Hepatocyte (in vitro differentiated cells): ENCODE data around the gene PPM1H. TPM values are rescaled to one million over a fixed set of nuclear protein-coding genes. Genes with fewer than 3 reads are reported as not detected.
A peak's percentile ranks its signal among the peaks of the same experiment; 100 is the strongest.

ENCODE experiments used
- DNase-seq: peaks from one replicate; pipeline ENCODE4 v3.0.0-alpha.2; 2016; ENCODE audit warnings: low spot score
- H2AFZ ChIP-seq: fragments of 200-600 bp; sonication (generic); 2 replicates; pipeline ENCODE4 v1.6.0; 2016; ENCODE audit warnings: antibody characterized with exemption, mild to moderate bottlenecking
- H3K27ac ChIP-seq: fragments of 200-600 bp; sonication (generic); 2 replicates; pipeline ENCODE4 v1.5.1; 2016; ENCODE audit warnings: mild to moderate bottlenecking
- H3K27me3 ChIP-seq: fragments of 200-600 bp; sonication (generic); 2 replicates; pipeline ENCODE4 v1.6.1; 2016
- H3K36me3 ChIP-seq: fragments of 200-600 bp; sonication (generic); replicated peaks from 2 replicates; pipeline ENCODE4 v1.5.1; 2016; ENCODE audit warnings: low read depth; ENCODE audit not compliant: insufficient read depth
- H3K4me1 ChIP-seq: fragments of 200-600 bp; sonication (generic); 2 replicates; pipeline ENCODE4 v1.5.1; 2016; ENCODE audit warnings: mild to moderate bottlenecking, moderate library complexity; ENCODE audit not compliant: insufficient read depth
- H3K4me2 ChIP-seq: fragments of 200-600 bp; sonication (generic); 2 replicates; pipeline ENCODE4 v1.6.0; 2016
- H3K4me3 ChIP-seq: fragments of 200-600 bp; sonication (generic); 2 replicates; pipeline ENCODE4 v1.5.1; 2016; ENCODE audit warnings: mild to moderate bottlenecking
- H3K79me2 ChIP-seq: fragments of 200-600 bp; sonication (generic); 2 replicates; pipeline ENCODE4 v1.6.0; 2017; ENCODE audit warnings: mild to moderate bottlenecking
- H3K9me2 ChIP-seq: fragments of 200-600 bp; sonication (generic); replicated peaks from 2 replicates; pipeline ENCODE4 v1.6.0; 2017; ENCODE audit warnings: mild to moderate bottlenecking; ENCODE audit not compliant: insufficient read depth
- H3K9me3 ChIP-seq: fragments of 200-600 bp; sonication (generic); 2 replicates; pipeline ENCODE4 v1.5.1; 2016; ENCODE audit warnings: low read depth, mild to moderate bottlenecking
- H4K20me1 ChIP-seq: fragments of 200-600 bp; sonication (generic); 2 replicates; pipeline ENCODE4 v1.6.0; 2016; ENCODE audit warnings: mild to moderate bottlenecking; ENCODE audit not compliant: insufficient read depth, poor library complexity, severe bottlenecking
- CTCF ChIP-seq: fragments of 200-600 bp; sonication (generic); IDR thresholded peaks from 2 replicates; pipeline ENCODE4 v1.5.1; 2016; ENCODE audit warnings: antibody characterized with exemption, mild to moderate bottlenecking; ENCODE audit not compliant: poor library complexity
- EZH2 ChIP-seq: fragments of 200-600 bp; sonication (generic); IDR thresholded peaks from 2 replicates; pipeline ENCODE4 v1.6.1; 2016; ENCODE audit warnings: antibody characterized with exemption, mild to moderate bottlenecking, borderline replicate concordance
- EZH2phosphoT487 ChIP-seq: fragments of 200-600 bp; sonication (generic); IDR thresholded peaks from one replicate; pipeline ENCODE4 v1.6.1; 2018; ENCODE audit warnings: antibody characterized with exemption, mild to moderate bottlenecking, low read depth, moderate library complexity; ENCODE audit not compliant: unreplicated experiment, severe bottlenecking
- WGBS: methylation state at CpG from one replicate; pipeline ENCODE4 v1.1.6; 2016; ENCODE audit warnings: low lambda C conversion rate; ENCODE audit errors: missing lambda C conversion rate; 5-methylcytosine and 5-hydroxymethylcytosine counted together
- polyA plus RNA-seq: library from polyadenylated mRNA; unstranded; fragments of >200 nt; fragmentation: Nextera tagmentation; extraction: Ambion mirVana; gene quantifications from 2 replicates; pipeline ENCODE4 v1.2.1, GENCODE V29; 2016
- total RNA-seq: library from RNA; depleted of rRNA; stranded (reverse); fragments of >200 nt; gene quantifications from 2 replicates; pipeline ENCODE4 v1.2.3, GENCODE V29; 2014

The PPM1H gene
- total and polyA plus RNA-seq, 2 experiments from 2014 or later, result 9.2 to 21.8 TPM

DNA sequence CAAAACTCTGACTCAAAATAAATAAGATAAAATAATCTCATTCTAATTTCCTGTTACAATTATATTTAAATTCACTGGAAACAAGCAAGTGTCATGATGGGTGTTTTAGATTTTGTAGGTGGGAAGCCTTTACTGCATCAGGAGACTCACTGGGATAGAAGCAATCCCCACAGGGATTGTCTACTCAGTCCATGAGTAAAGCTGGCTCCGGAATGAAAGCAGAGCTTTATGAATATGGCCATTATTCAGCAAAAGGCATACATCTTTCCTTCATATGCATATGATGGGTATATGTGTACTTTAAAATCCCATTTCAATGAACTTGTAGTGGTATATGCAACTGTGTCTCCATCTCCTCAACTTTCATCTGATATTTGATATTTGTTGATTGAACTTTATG is 25.4 kb upstream of the PPM1H start:
- TF ChIP-seq EZH2phosphoT487 (no peak), CTCF (no peak), EZH2 (no peak)
- H3K4me2 ChIP-seq, result no peak overlapping the region
- H4K20me1 ChIP-seq, result no peaks in the 10 kb centered on the region
- WGBS, result 100% methylated on average over 1 of the region's 1 CpG
- H3K27ac ChIP-seq, result no peak overlapping the region
- no peak overlapping the region for H3K4me3 ChIP-seq
- no peak for DNase-seq
- no peaks in the 10 kb centered on the region for H3K27me3 ChIP-seq
- H3K9me2 ChIP-seq, result no peaks in the 10 kb centered on the region
- H3K4me1 ChIP-seq, result peaks cover 16% of the 10 kb centered on the region
- no peaks in the 10 kb centered on the region for H3K9me3 ChIP-seq
- no peaks in the 10 kb centered on the region for H3K36me3 ChIP-seq
- H2AFZ ChIP-seq, result no peak overlapping the region
- no peaks in the 10 kb centered on the region for H3K79me2 ChIP-seq

- DNase-seq, result no peak
- TF ChIP-seq EZH2phosphoT487 (no peak), EZH2 (no peak), CTCF (no peak)
- no peak overlapping the region for H3K4me3 ChIP-seq
- H3K9me2 ChIP-seq, result no peaks in the 10 kb centered on the region
- 78% methylated on average over 8 of the region's 8 CpGs for WGBS
- H3K27ac ChIP-seq, result no peak overlapping the region
- no peaks in the 10 kb centered on the region for H3K9me3 ChIP-seq
- H2AFZ ChIP-seq, result no peak overlapping the region
- H3K79me2 ChIP-seq, result no peaks in the 10 kb centered on the region
- peaks cover 16% of the 10 kb centered on the region for H3K4me1 ChIP-seq
- no peak overlapping the region for H3K4me2 ChIP-seq
- H4K20me1 ChIP-seq, result no peaks in the 10 kb centered on the region
- no peaks in the 10 kb centered on the region for H3K27me3 ChIP-seq
- H3K36me3 ChIP-seq, result no peaks in the 10 kb centered on the region
Observed at GRCh38 chr12:62959745-62960144, 24.8 kb upstream of the PPM1H start.

DNA sequence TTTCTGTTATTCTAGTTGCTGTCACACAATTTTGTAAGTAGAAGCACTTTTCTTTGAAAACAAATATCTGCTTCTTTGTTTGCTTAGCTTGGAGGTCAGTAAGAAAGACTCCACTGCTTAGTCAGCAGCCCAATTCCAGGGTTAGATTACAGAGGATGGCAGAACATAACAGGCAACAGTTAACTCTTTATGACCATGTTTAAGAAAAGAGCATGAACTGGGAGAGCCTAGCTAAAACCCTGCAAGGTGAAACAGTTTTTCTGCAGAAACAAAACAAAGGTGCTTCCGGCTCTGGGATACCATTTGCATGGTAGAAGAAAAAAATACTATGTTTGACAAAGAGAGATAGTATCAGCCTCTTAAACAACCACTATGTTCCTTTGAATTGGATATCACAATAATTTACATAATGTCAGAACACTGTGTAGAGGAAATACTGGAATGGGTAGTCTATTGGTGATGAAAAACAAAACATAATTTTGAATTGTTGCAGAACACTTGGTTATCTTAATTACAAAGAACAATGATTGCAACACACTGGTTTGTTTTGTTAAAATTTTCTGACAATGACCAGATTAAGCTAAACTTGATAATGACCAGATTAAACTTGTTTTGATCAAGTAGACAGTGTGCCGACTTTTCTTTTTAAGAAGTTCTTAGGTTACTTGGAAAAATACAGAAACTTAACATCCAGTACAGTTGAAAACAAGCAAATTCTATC is 22.4 kb upstream of the PPM1H start:
- Histone ChIP-seq H3K4me2 (peak overlapping the region; percentile 19), H3K4me1 (peaks cover 16% of the 10 kb centered on the region), H2AFZ (no peak overlapping the region), H3K4me3 (no peak overlapping the region), H3K27me3 (no peaks in the 10 kb centered on the region), H3K36me3 (no peaks in the 10 kb centered on the region), H4K20me1 (no peaks in the 10 kb centered on the region), H3K79me2 (no peaks in the 10 kb centered on the region), H3K27ac (no peak overlapping the region), H3K9me3 (no peaks in the 10 kb centered on the region), H3K9me2 (no peaks in the 10 kb centered on the region)
- WGBS, result 27% methylated on average over 2 of the region's 2 CpGs
- no peak for DNase-seq
- TF ChIP-seq CTCF, result no peak
- no peak for TF ChIP-seq EZH2phosphoT487
- TF ChIP-seq EZH2, result no peak

DNA sequence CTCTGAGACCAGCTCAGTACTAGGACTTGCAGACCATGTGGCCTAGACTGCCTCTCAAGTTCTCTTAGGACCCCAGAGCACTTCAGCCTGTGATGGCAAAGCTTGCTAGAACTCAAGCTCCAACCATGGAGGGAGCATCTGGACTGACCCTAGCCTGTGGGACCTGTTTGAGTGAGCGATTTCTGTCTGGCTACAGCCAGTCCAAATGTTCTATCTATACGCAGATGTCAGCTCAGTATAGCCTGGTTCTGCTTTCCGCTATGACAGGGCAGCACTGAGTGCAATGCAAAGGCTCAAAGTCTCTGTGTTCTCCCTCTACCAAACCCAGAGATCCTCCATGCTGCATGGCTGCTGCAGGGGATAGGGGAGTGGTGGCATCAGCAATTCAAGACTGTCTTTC is 20.7 kb upstream of the PPM1H start:
- H3K27me3 ChIP-seq, result no peaks in the 10 kb centered on the region
- no peaks in the 10 kb centered on the region for H3K9me3 ChIP-seq
- peaks cover 16% of the 10 kb centered on the region for H3K4me1 ChIP-seq
- H3K4me2 ChIP-seq, result no peak overlapping the region
- H3K9me2 ChIP-seq, result no peaks in the 10 kb centered on the region
- H3K4me3 ChIP-seq, result no peak overlapping the region
- TF ChIP-seq CTCF (no peak), EZH2phosphoT487 (no peak), EZH2 (no peak)
- no peaks in the 10 kb centered on the region for H3K36me3 ChIP-seq
- H4K20me1 ChIP-seq, result no peaks in the 10 kb centered on the region
- no peak overlapping the region for H2AFZ ChIP-seq
- DNase-seq, result no peak
- no peak overlapping the region for H3K27ac ChIP-seq
- 95% methylated on average over 3 of the region's 3 CpGs for WGBS
- no peaks in the 10 kb centered on the region for H3K79me2 ChIP-seq
